NCI-H1694 (cell line): ENCODE measurements around the gene STOM.

Experiments
- DNase-seq: peaks from one replicate; lab custom pipeline; 2025; lab: John Stamatoyannopoulos, UW

Gene STOM

DNA sequence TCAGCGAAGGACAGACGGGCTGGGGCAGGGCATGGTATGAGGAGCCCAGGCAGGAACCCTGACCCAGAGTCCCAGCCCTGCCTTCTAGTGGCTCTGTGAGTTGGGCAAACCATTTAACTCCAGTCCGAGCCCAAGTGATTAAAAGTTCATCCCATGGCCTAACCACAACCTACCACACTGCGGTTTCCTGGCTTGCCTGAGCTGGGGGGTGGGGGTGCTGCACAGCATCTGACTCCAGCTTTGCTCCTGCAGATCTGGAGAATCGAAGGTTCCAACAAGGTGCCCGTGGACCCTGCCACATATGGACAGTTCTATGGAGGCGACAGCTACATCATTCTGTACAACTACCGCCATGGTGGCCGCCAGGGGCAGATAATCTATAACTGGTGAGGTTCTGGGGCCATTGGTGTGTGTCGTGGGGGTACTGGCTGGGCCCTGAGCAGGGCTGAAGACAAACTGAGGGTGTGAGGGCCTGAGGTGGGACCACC lies 49.0 kb downstream of the STOM start:
- DNase-seq: no peak

DNA sequence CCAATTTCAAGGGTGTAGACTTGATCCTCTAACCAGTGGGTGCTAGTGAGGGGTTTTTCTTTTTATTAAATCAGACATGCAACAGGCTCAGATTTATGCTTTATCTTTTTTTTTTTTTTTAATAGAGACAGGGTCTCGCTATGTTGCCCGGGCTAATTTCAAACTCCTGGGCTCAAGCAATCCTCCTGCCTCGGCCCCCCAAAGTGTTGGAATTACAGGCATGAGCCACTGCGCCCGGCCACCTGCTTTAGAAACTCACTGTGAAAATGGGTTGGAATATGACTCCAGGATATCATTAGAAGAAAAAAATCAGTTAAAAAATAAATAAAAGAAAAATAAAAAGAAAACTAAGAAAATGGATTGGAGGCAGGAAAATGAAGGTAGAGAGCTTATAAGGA lies 50.7 kb downstream of the STOM start:
- DNase-seq: no peak

DNA sequence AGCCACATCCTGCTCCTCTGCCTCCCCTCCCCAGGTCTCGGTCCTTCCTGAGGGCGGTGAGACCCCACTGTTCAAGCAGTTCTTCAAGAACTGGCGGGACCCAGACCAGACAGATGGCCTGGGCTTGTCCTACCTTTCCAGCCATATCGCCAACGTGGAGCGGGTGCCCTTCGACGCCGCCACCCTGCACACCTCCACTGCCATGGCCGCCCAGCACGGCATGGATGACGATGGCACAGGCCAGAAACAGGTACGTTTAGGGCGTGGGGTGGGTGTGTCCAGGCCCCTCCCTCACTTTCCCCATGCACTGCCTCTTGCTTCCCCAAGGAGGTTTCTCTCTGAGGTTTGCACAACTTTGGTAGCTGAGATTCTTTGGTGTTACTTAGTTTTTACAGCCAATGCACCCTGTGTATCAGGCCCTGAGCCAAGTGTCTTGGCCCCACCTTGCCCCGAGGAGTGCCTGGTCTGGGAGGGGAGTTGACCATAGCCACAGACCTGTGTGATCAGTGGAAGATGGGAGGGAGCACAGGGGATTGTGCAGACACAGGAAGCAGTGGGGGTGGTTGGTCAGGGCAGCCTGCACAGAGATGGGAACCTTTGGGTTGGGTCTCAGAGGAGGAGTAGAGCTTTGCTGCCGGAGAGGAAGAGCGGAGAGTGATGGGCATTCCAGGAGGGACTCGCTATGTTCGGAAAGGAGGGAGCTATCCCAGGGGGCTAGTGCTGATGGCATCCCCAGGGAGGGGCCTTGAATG lies 51.2 kb downstream of the STOM start:
- no peak for DNase-seq

DNA sequence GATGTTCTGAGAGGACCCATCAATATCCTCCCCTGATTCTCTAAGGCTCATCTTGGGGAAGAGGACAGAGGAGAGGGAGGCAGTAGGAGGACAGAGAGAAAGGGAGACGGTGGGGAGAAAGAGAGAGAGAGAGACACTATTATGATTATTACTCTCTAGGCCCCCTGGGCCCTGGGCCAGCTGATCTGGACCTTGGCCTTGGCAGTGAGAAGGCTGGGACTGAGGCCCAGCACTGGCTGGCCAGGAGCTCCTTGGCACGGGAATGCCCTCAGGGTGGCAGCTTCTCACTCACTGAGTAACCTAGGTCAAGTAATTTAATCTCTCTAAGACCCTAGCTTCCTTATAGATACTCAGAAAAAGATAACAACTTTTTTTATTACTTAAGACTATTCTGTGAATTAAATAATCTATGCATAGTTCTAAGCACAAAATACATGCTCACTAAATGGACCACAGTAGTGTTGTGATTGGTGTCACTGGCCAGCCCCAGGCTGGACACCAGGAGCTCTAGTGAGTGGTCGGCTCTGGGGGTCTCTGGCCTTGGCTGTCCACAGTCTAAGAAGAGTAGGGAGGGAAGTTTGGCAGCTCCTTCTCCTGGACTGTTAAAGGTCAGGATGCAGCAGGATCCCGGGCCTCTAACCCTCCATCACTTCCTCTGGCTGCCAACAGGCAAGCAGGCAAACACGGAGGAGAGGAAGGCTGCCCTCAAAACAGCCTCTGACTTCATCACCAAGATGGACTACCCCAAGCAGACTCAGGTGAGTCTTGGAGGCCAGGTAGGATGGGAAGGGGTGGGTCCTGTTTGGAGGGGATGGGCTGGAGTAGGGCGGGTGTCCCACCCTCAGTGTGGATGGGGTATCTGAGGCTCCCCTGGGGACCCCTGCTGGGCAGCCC lies 52.1 kb downstream of the STOM start:
- DNase-seq: no peak

DNA sequence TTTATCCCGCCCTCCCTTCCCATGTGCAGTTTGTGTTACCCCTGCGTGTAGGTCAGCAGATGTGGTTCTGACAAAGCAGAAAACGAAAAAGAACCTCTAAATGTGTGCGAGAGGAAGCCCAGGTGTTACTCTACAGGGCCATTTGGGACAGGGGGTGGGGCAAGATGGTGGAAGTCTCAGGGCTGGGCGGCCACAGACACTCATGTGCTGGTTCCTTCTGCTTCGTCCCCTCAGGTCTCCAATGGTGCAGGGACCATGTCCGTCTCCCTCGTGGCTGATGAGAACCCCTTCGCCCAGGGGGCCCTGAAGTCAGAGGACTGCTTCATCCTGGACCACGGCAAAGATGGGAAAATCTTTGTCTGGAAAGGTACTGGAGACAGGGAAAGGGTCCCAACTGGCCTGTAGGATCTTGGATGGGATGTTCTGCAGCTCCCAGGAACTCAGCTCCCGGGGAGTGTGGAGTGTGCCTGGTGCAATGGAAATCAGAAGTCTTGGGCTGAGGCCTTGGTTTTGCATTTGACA lies 53.1 kb downstream of the STOM start:
- DNase-seq: no peak

DNA sequence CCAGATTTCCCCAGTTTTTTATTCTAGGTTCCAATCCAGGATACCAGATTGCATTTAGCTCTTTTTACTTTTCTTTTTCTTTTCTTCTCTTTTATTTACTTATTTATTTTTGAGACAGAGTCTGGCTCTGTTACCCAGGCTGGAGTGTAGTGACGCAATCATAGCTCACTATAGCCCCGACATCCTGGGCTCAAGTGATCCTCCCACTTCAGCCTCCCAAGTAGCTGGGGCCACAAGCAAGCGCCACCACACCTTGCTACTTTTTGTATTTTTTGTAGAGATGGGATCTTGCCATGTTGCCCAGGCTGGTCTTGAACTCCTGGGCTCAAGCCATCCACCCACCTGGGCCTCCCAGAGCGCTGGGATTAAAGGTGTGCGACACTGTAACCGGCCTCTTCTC lies 53.7 kb downstream of the STOM start:
- DNase-seq: no peak

DNA sequence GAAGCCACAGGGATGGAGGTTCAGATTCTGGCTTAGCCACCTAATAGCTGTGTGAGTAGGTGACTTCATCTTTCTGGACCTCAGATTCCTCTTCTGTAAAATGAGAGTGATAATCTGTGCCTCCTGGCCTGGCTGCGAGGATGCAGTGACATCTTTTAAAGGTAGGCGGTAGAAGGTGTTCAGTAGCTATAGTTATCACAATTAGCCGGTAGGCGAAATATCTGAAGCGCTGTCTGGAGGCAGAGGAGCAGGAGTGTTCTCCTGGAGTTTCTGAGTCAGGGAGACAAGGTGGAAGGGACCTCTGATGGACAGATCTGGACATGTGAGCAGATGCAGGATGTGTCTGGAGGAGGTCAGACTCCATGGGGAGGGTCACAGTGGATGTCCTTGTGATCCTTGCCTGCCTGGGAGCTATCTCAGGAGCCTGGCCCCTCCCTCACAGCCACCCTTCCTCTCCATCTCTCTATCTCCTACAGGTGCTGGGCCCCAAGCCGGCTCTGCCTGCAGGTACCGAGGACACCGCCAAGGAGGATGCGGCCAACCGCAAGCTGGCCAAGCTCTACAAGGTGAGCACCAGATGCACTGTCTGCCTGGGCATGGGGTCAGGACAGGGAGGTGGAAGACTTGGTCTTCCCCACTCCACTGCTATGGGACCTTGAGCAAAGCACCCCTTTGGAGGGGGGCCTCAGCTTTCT lies 56.4 kb downstream of the STOM start:
- DNase-seq: no peak

DNA sequence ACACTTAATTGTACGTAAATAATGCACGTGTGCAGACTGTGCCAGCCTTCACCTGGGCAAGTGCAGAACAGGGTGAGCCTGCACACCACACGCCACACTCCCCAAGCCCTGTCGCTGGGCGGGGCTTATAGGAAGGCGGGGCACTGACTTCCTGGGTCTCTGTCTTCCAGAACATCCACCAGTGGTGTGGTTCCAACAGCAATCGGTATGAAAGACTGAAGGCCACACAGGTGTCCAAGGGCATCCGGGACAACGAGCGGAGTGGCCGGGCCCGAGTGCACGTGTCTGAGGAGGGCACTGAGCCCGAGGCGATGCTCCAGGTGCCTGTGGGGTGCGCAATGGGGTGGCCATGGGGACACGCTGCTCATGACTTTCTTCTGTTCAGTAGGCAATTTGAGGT lies 57.9 kb downstream of the STOM start:
- DNase-seq: no peak

DNA sequence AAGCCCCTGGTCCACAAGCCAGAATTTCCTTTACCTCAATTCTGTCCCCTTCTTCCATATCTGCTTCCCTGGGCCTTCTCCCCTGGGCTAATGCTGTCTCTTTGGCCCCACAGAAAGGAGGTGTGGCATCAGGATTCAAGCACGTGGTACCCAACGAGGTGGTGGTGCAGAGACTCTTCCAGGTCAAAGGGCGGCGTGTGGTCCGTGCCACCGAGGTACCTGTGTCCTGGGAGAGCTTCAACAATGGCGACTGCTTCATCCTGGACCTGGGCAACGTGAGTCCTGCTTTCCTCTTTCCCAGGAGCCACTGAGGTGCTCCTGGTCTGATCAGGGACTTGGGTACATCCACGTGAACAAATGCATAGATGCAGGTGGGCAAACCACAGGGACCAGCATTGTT lies 59.5 kb downstream of the STOM start:
- DNase-seq: no peak

DNA sequence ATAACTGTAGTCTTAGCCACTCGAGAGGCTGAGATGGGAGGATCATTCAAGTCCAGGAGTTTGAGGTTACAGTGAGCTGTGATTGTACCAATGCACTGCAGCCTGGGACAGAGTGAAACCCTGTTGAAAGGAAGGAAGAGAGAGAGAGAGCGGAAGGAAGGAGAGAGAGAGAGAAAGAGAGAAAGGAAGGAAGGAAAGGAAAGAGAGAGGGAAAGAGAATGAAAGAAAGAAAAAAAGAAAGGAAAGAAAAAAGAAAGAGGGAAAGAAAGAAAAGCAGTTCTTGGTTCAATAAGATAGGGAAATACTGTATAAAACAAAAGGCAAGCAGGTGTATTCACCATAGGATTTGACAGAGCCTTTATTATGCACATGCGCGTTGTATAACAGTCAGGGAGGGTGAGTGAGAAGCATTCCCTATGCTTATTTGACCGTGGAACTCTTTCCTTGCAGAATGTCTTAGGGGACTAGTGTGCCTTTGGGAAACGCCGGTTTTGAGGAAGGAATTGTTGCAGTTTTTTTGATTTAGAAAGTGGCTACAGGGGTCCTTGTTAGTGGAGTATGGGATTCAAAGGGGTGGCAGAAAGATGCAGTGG lies 60.1 kb downstream of the STOM start:
- no peak for DNase-seq

DNA sequence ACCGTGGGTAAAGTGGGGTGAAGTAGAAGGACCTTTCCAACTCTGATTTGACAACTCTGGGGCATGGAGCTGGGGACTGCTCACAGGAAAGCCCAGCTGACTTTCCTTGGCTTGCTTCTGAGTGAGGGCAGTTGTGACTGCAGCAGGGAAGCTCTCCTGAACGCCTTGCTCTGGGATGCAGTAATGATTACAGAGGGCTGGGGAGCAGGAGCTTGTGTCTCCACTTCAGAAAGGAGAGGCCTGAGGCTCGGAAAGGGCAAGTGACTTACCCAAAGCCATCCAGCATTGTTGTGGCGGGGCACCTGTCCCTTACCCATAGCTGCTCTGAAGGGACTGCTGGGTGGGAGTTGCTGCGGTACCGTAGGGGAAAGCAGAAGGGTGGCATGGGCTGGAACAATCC lies 60.9 kb downstream of the STOM start:
- DNase-seq: no peak

DNA sequence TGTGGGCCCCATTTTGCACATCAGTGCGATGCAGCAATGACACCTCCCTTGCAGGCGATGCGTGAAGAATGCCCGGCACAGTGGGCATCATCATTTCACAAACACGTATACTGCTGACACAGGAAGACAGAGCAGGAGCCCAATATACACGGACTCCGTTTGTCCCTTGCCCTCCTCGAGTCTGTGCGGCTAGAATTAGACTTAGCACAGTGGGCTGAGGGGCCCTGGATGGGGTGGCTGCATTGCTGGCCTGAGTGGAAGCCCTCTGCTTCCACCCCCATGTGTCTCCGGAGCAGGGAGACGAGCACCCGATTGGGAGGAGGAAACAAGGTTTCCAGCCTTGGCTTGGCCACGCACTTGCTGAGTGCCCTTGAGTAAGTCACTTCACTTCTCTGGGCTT lies 61.3 kb downstream of the STOM start:
- no peak for DNase-seq

DNA sequence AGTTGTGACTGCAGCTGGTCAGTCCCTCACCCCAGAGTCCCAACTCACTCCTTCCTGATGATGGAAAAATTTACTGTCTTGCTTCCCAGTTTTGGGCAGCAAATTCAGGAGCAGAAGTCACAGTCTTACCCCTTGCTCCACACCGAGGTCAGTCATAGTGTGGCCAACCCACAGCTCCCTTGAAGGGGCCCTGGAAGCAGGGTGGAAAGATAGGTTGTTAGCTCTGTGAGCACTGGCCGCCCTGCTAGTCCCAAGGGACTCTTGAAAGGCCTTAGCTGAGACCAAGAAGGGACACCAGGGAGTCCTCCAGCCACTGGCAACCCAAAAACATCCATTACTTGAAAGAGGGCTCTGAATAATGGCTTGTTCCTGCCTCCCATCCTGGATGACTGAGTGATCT lies 62.1 kb downstream of the STOM start:
- no peak for DNase-seq

DNA sequence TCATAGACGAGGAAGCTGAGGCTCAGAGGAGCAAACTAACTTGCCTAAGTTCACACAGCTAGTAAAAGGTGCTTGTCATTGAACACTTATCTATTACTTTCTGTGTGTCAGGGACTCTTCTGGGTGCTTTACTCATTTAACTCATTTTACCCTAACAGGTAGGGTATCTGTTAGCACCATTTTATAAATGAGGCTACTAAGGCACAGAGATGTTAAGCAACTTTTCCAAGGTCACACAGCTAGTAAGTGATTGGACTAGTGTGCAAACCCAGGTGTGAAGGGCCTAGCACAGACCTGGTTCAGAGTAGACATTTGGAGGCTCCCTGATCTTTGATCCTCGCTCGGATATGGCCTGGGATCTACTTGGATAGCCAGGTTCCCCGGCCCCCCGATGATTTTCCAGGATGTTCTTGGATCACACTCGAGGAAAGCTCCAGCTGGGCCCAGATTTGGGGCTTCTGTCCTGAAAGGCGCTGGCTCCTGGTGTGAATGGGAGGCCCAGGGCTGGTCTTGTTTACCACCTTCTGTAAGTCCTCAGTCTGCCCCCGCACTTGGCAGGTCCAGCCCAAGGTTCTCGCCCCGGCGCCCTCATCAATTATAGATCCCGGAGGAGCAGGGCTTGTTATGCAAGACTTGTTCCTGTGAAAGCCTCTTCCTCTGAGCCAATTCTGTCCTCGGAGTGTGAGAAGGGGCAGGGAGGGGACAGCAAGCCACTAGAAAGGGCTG lies 64.6 kb downstream of the STOM start:
- DNase-seq: no peak

DNA sequence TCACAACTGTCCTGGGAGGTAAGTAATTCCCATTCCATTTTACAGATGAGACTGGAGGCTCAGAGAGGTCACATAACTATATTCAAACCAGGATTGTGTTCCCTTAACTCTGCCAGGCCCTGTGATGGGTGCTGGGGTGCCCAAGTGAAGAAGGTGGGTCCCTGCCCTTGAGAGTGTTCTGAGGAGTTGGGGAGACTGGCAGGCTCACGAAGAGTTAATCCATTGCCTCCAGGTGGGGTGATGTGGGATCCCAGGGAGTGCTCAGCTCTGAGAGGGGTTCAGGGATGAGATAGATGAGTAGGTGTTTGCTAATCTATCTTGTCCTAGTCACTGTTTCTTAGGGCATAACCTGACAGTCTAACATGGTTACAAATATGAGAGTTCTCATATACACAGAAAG lies 65.3 kb downstream of the STOM start:
- no peak for DNase-seq

DNA sequence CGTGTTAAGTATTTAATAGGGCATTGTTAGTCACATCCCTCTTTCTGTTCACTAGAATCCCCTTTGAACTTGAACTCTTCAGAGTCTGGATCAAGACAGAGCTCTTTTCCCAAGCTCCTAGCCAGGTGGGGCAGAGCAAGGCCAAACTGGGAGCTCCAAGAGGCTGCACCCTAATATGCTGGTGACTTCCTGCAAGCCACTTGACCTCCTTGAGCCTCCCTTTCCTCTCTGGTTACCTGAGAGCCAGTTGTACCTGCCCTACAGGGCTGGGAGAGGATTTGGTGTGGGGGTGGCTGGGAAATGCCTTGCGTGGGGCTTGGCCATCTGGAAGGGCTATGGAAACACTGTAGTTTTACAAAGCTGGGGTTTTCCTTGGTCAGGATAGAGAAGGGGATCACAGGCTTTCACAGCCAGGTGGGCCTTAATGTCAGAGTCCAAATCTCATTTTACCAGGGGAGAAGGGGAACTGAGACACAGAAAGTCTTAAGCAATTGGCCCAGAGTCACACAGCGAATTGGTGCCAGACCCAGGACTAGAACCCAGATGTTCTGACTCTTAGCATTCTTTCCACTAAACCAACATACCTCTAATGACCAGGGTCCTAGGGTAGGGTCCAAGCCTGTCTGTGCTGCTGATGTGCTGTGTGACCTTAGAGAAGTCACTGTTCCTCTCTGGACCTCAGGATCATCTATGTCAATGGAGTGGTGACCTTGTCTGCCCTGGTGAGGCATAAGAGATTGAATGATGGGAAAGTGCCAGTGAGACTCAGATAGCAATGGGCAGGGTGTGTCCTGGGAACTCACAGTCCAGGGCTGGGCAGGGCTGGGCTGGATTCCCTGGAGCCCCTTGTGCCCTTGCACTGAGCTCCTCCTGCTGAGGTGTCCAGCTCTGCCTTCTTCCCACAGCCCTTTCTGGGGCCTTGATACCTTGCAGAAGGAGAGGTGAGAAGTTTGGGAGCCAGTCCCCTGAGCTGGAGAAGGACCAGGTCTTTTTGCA lies 66.3 kb downstream of the STOM start:
- no peak for DNase-seq

DNA sequence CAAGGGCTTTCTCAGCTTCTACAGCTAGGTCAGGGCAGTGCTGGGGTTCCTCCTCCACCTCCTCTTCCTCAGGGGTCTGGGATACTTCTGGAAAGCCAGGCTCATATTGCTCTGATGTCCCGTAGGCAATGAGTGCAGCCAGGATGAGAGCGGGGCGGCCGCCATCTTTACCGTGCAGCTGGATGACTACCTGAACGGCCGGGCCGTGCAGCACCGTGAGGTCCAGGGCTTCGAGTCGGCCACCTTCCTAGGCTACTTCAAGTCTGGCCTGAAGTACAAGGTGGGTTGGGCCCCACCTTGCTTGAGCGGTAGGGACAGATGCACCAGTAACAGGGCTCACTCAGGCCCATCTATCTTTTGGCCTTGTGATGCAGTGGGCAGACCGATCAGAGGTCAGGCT lies 67.3 kb downstream of the STOM start:
- no peak for DNase-seq

DNA sequence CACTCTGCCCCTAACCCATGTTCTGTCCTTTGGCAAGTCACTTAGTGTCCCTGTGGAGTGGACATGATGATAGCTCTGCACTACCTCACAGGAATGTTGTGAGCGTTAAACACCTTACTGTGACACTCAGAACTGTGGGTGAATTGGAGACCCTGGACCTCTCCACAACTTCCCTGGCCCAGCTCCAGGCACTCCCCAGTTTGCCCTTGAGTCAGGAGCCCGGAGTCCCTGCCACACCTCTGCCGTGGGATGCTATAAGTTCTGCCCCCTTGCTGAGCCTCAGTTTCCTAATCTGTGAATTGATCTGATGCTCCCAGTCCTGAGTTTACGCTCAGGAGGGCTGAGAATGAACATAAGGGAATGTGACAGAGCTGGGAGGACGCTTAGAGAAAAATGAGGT lies 67.7 kb downstream of the STOM start:
- no peak for DNase-seq

DNA sequence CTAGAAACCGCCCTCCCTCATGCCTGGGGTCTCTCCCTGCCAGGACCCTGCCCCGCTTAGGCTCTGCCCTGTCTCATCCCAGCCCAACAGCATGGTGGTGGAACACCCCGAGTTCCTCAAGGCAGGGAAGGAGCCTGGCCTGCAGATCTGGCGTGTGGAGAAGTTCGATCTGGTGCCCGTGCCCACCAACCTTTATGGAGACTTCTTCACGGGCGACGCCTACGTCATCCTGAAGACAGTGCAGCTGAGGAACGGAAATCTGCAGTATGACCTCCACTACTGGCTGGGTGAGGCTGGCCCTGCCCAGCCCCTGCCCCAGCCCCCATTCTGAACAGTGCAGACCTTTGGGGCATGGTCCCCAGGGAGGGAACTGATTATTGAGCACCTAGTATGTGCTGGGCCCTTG lies 68.2 kb downstream of the STOM start:
- no peak for DNase-seq
